Thyroid gland (tissue), 4 donors: ENCODE data around the gene UNC93B1.
"Not testable (repeated sequence)": the region's sequence is repeated elsewhere in the genome, so short reads cannot be mapped to it uniquely, and the experiment has no call there.

ENCODE experiments used
- CTCF ChIP-seq, 6 experiments: fragments of 200-600 bp in 3 of 6; fragments of 450-650 bp in 3 of 6; sonication (generic) in 3 of 6; IDR thresholded peaks; one replicate each; pipeline ENCODE4 v1.5.1; 2016 to 2019; ENCODE audit warnings: antibody characterized with exemption in 6 of 6, mild to moderate bottlenecking in 2 of 6, inconsistent platforms in 1 of 6, moderate library complexity in 1 of 6
- POLR2A ChIP-seq, 2 donors: fragments of 450-650 bp; IDR thresholded peaks; one replicate each; pipeline ENCODE4 v1.6.1; 2017; ENCODE audit warnings: antibody characterized with exemption in 2 of 2, mild to moderate bottlenecking in 2 of 2, moderate library complexity in 1 of 2

GRCh38 chr11:67985302-67985701, 18.6 kb downstream of the UNC93B1 start:
- TF ChIP-seq CTCF, POLR2A (IDR thresholded peaks at IDR 0.05): not testable (repeated sequence)
